Activated T-cell treated with anti-CD3 and anti-CD28 coated beads for 48 hours (primary cell): ENCODE measurements around the gene TRIM29.

Experiments
- DNase-seq: peaks from one replicate; pipeline ENCODE4 v3.0.0-alpha.2; 2020; ENCODE audit warnings: low read depth

The TRIM29 gene

GRCh38 chr11:120061761-120062560, 76.0 kb downstream of the TRIM29 start:
- DNase-seq = no peak
